GM18868 (cell line): ENCODE measurements around the gene GIN1.

Source experiments
- ATAC-seq: cut with Tn5 transposase; IDR thresholded peaks from one replicate; pipeline ENCODE4 v1.9.1; 2021; ENCODE audit warnings: mild to moderate bottlenecking, moderate library complexity; ENCODE audit not compliant: unreplicated experiment

Gene GIN1

GRCh38 chr5:103037673-103038455, 82.1 kb downstream of the GIN1 start:
- ATAC-seq, result no peak

DNA sequence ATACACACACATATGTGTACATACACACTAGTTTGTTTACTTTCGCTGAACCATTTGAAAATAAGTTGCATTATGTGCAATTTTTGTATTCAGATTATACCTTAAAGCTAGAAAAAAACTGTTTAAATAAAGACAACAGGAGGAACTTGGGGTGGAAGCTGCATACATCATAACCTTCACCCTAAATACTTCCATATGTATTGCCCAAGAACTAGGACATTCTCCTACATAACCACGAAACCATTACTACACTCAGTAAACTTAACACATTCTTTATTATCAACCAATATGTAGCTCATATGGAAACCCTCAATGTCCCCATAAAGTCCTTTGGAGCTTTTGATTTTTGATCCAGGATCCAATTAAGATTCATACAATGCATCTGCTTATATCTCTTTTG, 83.3 kb downstream of the GIN1 start:
- ATAC-seq, result no peak
